Parathyroid adenoma (tissue), 2 donors: ENCODE measurements around the gene ITFG1.

Source experiments
- H2AFZ ChIP-seq: fragments of 300-600 bp; sonication (generic); one replicate; pipeline ENCODE4 v1.7.0; 2017; ENCODE audit warnings: antibody characterized with exemption, mild to moderate bottlenecking
- H3K27ac ChIP-seq: fragments of 300-600 bp; sonication (generic); one replicate; pipeline ENCODE4 v1.7.0; 2017
- H3K27me3 ChIP-seq: fragments of 300-600 bp; sonication (generic); one replicate; pipeline ENCODE4 v1.7.0; 2017; ENCODE audit warnings: low read length; ENCODE audit not compliant: control insufficient read depth, insufficient read depth
- H3K36me3 ChIP-seq: fragments of 300-600 bp; sonication (generic); one replicate; pipeline ENCODE4 v1.7.0; 2017; ENCODE audit warnings: low read length; ENCODE audit not compliant: control insufficient read depth, insufficient read depth
- H3K4me1 ChIP-seq: fragments of 300-600 bp; sonication (generic); one replicate; pipeline ENCODE4 v1.7.0; 2017; ENCODE audit warnings: control low read depth
- H3K4me2 ChIP-seq: fragments of 300-600 bp; sonication (generic); one replicate; pipeline ENCODE4 v1.7.0; 2017; ENCODE audit warnings: low read length
- H3K4me3 ChIP-seq: fragments of 300-600 bp; sonication (generic); one replicate; pipeline ENCODE4 v1.7.0; 2017; ENCODE audit warnings: low read depth, low read length
- H3K79me2 ChIP-seq: fragments of 300-600 bp; sonication (generic); one replicate; pipeline ENCODE4 v1.7.0; 2017; ENCODE audit warnings: control low read depth
- H3K9ac ChIP-seq: fragments of 300-600 bp; sonication (generic); one replicate; pipeline ENCODE4 v1.7.0; 2017; ENCODE audit warnings: mild to moderate bottlenecking
- H3K9me3 ChIP-seq: fragments of 300-600 bp; sonication (generic); one replicate; pipeline ENCODE4 v1.7.0; 2017; ENCODE audit warnings: low read length; ENCODE audit not compliant: control insufficient read depth
- CTCF ChIP-seq: fragments of 300-600 bp; sonication (generic); IDR thresholded peaks from one replicate; pipeline ENCODE4 v1.7.0; 2017; ENCODE audit warnings: antibody characterized with exemption, mild to moderate bottlenecking
- donor health status: primary hyperparathyroidism.

The ITFG1 gene

DNA sequence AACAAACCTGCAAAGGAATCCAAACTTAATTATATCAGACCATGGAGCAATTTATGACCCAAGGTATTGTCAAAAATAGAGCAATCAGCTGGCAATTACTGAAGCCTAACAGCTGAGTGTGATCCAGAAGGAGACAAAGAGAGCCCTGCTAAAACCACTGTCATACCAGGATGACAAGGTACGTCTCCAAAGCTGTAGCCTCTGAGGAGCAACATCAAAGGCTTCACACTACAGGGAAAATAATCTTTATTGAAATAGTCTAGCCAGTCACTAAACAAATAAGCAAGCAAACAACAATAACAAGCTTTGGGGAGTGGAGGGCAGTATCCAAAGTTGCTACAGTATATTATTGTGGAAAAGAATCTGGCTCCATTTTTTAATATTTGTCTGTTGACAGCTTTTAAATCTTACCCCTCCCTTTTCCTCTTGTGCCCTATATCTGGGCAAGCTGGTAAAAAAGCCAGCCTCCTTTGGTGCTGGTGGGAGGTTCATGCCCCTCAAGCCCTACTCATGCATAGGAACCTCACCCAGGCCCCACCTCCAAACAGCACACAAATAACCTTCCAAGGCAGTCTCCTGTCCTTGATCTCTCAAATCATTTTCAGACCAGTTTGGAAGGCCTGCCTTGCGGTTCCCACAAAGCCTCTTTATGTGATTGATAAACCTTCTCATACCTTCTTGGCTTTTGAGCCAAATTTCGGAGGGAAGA is 73.7 kb downstream of the ITFG1 start:
- no peak overlapping the region for H3K9ac ChIP-seq
- H3K79me2 ChIP-seq: no peaks in the 10 kb centered on the region
- H3K4me2 ChIP-seq: no peak overlapping the region
- H3K9me3 ChIP-seq: no peaks in the 10 kb centered on the region
- no peak overlapping the region for H3K27ac ChIP-seq
- H3K4me1 ChIP-seq: no peaks in the 10 kb centered on the region
- no peak for TF ChIP-seq CTCF
- no peak overlapping the region for H2AFZ ChIP-seq
- H3K36me3 ChIP-seq: no peaks in the 10 kb centered on the region
- no peak overlapping the region for H3K4me3 ChIP-seq
- H3K27me3 ChIP-seq: no peaks in the 10 kb centered on the region

- Histone ChIP-seq H3K79me2 (no peaks in the 10 kb centered on the region), H3K27ac (no peak overlapping the region), H2AFZ (no peak overlapping the region), H3K9ac (no peak overlapping the region), H3K36me3 (no peaks in the 10 kb centered on the region), H3K4me1 (no peaks in the 10 kb centered on the region), H3K4me2 (no peak overlapping the region), H3K9me3 (no peaks in the 10 kb centered on the region), H3K27me3 (no peaks in the 10 kb centered on the region), H3K4me3 (no peak overlapping the region)
- no peak for TF ChIP-seq CTCF
These were observed 74.6 kb downstream of the ITFG1 start for GRCh38 chr16:47386201-47386718.

DNA sequence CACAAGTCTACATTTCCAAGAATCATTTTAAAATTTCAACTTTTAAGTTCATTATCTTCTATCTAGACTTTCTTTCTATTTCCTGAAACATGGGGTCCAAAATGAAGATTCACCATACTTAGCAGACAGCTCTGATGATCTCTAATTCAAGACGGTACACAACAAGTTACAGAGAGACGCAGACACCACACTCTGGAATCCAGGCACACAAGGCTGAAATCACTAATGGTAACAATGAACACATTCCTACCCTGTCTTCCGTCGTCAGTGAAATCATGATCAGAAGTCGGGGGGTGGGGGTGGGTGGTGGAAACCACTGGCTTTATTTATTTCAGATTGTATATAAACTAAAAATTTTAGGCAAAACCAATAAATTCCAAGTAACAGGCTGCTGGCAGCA is 78.5 kb downstream of the ITFG1 start:
- Histone ChIP-seq H2AFZ (no peak overlapping the region), H3K9me3 (no peaks in the 10 kb centered on the region), H3K36me3 (no peaks in the 10 kb centered on the region), H3K4me2 (no peak overlapping the region), H3K27me3 (no peaks in the 10 kb centered on the region), H3K9ac (no peak overlapping the region), H3K4me3 (no peak overlapping the region), H3K27ac (no peak overlapping the region), H3K4me1 (no peaks in the 10 kb centered on the region), H3K79me2 (no peaks in the 10 kb centered on the region)
- no peak for TF ChIP-seq CTCF

DNA sequence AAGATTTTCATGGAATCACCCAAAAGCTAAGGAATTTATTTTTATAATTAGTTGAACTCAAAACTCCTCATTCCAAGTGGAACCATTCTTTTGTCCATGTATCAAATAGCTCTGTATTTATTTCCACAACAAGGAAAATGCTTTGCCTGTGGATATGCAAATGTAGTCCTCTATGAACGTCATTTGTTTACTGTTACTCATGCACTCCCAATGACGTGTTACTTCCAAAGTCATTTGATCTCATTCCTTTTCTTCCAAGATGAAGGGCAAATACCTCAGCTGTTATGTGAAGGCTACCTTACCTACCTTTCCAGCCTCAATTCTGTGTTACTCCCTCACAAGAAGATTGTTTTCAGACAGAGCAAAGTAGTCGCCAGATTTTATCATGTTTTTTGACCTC is 83.7 kb downstream of the ITFG1 start:
- H3K27me3 ChIP-seq: no peaks in the 10 kb centered on the region
- no peaks in the 10 kb centered on the region for H3K36me3 ChIP-seq
- H3K9me3 ChIP-seq: no peaks in the 10 kb centered on the region
- no peak for TF ChIP-seq CTCF
- H3K27ac ChIP-seq: no peak overlapping the region
- H3K4me3 ChIP-seq: no peak overlapping the region
- H3K9ac ChIP-seq: no peak overlapping the region
- no peaks in the 10 kb centered on the region for H3K79me2 ChIP-seq
- no peaks in the 10 kb centered on the region for H3K4me1 ChIP-seq
- no peak overlapping the region for H3K4me2 ChIP-seq
- H2AFZ ChIP-seq: no peak overlapping the region

DNA sequence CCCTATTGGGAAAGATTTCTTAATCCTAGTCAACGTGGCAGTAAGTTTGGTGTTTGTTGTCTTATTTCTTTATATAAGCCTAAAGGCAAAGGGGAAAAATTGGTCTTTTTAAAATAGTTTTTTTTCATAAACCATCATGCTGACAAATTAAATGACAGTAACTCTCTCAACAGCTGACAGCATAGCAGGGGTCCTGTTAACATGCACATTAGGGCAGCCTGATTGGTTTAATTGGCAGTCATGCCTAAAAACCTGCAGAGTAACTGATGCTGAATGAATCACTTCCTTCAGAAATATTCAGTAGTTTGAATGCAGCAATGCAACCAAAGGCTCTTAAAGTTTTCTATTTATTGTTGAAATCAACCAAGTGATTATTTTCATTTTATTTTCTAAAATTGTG is 85.4 kb downstream of the ITFG1 start:
- Histone ChIP-seq H3K79me2 (no peaks in the 10 kb centered on the region), H3K36me3 (no peaks in the 10 kb centered on the region), H3K27me3 (no peaks in the 10 kb centered on the region), H3K9ac (no peak overlapping the region), H2AFZ (no peak overlapping the region), H3K4me2 (no peak overlapping the region), H3K9me3 (no peaks in the 10 kb centered on the region), H3K4me3 (no peak overlapping the region), H3K27ac (no peak overlapping the region), H3K4me1 (no peaks in the 10 kb centered on the region)
- no peak for TF ChIP-seq CTCF
